Uterus (tissue), 2 donors: ENCODE results near the gene ARID5B.

ENCODE experiments used
- POLR2A ChIP-seq, 2 donors: fragments of 450-650 bp; IDR thresholded peaks; one replicate each; pipeline ENCODE4 v1.6.1; 2016; ENCODE audit warnings: antibody characterized with exemption in 2 of 2, mild to moderate bottlenecking in 1 of 2, moderate library complexity in 1 of 2
- TF ChIP-seq, protein P1 (sequence below), 4 experiments: fragments of 200-600 bp in 2 of 4; fragments of 450-650 bp in 2 of 4; sonication (generic) in 2 of 4; IDR thresholded peaks; one replicate each; pipeline ENCODE4 v1.5.1; 2016 to 2019; ENCODE audit warnings: antibody characterized with exemption in 4 of 4, mild to moderate bottlenecking in 2 of 4, moderate library complexity in 1 of 4

DNA sequence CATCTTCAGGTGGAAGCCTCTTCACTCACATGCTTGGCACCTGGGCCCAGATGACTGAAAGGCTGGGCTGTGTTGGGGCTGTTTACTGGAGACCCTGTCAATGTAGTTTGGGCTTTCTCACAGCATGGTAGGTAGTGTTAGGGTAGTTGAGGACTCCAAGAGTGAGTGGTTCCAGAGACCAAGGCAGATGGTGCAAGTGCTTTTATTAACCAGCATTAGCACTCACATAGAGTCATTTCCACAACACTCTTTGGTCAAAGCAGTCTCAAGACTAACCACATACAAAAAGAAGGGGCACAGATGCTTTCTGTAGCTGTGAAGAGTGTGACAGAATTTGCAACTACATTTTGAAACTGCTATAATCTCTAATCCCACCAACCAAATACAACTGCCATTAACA lies 232.1 kb downstream of the ARID5B start:
- TF ChIP-seq, protein P1, sequence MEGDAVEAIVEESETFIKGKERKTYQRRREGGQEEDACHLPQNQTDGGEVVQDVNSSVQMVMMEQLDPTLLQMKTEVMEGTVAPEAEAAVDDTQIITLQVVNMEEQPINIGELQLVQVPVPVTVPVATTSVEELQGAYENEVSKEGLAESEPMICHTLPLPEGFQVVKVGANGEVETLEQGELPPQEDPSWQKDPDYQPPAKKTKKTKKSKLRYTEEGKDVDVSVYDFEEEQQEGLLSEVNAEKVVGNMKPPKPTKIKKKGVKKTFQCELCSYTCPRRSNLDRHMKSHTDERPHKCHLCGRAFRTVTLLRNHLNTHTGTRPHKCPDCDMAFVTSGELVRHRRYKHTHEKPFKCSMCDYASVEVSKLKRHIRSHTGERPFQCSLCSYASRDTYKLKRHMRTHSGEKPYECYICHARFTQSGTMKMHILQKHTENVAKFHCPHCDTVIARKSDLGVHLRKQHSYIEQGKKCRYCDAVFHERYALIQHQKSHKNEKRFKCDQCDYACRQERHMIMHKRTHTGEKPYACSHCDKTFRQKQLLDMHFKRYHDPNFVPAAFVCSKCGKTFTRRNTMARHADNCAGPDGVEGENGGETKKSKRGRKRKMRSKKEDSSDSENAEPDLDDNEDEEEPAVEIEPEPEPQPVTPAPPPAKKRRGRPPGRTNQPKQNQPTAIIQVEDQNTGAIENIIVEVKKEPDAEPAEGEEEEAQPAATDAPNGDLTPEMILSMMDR (IDR thresholded peaks at IDR 0.05): no peak
- TF ChIP-seq POLR2A (IDR thresholded peaks at IDR 0.05): no peak
